Measurements from ENCODE around the gene CDK9. TPM values are rescaled to one million over a fixed set of nuclear protein-coding genes. Genes with fewer than 3 reads are reported as not detected.
"Not testable (repeated sequence)": the region's sequence is repeated elsewhere in the genome, so short reads cannot be mapped to it uniquely, and the experiment has no call there.

The CDK9 gene
- total RNA-seq, 2 experiments from 2014 or later: 112 to 115 TPM

DNA sequence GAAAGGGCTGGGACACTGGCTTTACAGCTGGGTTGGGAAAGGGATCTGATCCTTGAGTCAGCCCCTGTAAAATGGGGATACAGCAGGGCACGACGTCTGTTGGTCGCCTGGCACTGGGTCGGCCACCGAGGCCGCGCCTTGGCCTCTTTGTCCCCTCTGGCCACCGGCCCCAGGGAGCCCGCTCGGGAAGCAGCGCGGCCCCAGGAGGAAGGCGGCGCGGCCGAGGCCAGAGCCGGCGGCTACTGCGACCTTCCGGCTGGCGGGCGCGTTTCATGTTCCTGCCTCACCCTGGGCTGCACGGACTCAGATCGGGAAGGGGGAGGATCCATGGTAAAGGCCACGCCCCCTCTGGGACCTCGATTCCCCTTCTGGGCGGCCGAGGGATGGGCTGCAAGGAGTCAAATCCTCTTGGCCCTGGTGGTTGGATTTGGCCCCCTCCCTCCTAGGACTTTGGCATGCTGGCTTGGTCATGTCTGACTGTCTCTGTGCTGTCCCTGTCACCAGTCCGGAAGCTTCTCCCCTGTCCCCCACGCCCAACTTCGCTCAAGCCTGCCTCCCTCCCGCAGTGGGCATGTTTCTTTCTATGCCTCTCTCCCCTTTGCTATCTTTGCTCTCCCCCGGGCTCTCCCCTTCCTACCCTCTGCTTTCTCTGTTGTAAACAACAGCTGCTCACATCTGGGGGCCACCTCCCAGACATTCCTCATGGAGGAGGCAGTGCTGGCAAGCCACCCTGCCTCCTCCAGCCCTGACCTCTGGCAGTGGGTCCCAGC, 42.6 kb downstream of the CDK9 start:
- CTCF ChIA-PET: no interaction called here

DNA sequence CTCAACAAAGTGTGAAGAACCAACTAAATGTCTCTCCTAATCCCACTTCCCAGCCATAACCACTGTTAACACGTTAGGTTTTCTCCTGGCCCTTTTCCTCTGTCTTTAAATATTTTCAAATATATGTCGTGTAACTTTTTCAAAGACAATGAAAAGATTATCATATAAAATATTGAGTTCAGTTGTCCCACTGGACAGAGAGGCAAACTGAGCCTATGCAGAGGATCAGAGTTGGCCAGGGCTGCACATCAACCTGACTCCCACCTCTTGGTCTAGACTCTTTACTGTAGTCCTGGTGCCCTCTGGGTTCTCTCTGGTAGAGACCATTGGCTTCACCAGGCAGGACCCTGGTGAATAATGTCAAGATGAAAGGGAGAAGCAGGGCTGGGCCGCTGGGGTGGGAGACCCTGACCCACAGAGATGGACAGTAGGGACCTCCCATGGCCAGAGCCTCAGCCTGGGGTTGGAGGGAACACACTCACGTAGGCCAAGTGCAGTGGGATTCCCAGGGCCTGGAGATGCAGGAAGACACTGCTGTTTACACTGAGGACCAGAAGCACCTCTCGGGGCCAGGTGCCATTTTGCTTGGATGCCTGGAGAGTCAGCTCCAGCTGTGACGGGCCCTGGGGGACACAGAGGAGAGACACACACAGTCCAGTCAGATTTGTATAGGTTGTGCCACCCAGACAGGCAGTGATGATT, 43.5 kb downstream of the CDK9 start:
- Mint-ChIP-seq H3K4me1 (peaks cover 4% of the 10 kb centered on the region), H3K27ac (no peak overlapping the region), H3K36me3 (ENCODE audit: low read depth) (no peaks in the 10 kb centered on the region), H3K9me3 (no peaks in the 10 kb centered on the region), H3K4me3 (no peak overlapping the region), H3K27me3 (no peaks in the 10 kb centered on the region)
- ChIA-PET CTCF (no interaction called here), POLR2A (no interaction called here)
- no peak for DNase-seq

More for the DNA sequence above, 42.6 kb downstream of the CDK9 start:
- DNase-seq: no peak
- POLR2A ChIA-PET: no interaction called here
- Mint-ChIP-seq H3K4me1 (peaks cover 4% of the 10 kb centered on the region), H3K4me3 (no peak overlapping the region), H3K9me3 (no peaks in the 10 kb centered on the region), H3K27ac (no peak overlapping the region), H3K36me3 (ENCODE audit: low read depth) (no peaks in the 10 kb centered on the region), H3K27me3 (no peaks in the 10 kb centered on the region)

DNA sequence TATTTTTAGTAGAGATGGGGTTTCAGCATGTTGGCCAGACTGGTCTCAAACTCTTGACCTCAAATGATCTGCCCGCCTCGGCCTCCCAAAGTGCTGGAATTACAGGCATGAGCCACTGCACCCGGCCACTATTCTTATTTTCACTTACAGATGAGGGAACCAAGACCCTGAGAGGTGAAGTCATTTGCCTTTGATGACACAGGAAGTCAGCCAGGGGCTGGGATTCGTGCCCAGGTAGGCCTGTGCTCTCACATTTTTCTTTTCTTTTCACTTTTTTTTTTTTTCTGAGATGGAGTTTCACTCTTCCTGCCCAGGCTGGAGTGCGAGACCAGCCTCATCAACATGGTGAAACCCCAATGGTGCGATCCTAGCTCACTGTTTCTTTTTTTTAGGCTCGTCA, 46.4 kb downstream of the CDK9 start:
- H3K4me3 Mint-ChIP-seq: no peak overlapping the region
- H3K9me3 Mint-ChIP-seq: no peaks in the 10 kb centered on the region
- ChIA-PET POLR2A (no interaction called here), CTCF (interaction anchor here (1.0 to 1.3 kb wide), 2 partner anchors 48 to 89 kb away, joined by 5 to 6 read pairs; no protein-coding TSS in a partner anchor)
- peaks cover 4% of the 10 kb centered on the region for H3K4me1 Mint-ChIP-seq
- no peak for DNase-seq
- no peak overlapping the region for H3K27ac Mint-ChIP-seq
- H3K27me3 Mint-ChIP-seq: no peaks in the 10 kb centered on the region
- no peaks in the 10 kb centered on the region for H3K36me3 Mint-ChIP-seq (ENCODE audit: low read depth)

DNA sequence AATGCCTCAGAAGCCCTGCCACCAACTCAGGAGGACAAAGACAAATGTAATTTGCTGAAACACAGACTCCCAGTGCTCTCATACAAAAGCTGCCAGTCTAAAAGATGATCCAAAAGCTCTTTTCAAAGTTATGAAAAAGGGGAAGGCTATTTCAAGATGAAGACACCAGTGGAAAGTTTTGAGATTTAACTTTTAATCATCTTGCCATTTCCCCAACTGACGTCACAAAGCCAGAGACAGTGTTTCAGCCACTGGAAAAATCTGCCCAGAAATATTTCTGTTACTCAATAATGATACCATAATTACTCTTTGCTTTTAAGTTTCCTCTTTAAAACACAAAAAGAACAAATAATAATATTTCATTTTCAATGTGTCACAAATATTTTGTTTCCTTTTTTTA, 47.7 kb downstream of the CDK9 start:
- no peaks in the 10 kb centered on the region for H3K36me3 Mint-ChIP-seq (ENCODE audit: low read depth)
- H3K9me3 Mint-ChIP-seq: no peaks in the 10 kb centered on the region
- H3K4me1 Mint-ChIP-seq: peaks cover 4% of the 10 kb centered on the region
- no peak overlapping the region for H3K27ac Mint-ChIP-seq
- H3K27me3 Mint-ChIP-seq: no peaks in the 10 kb centered on the region
- POLR2A ChIA-PET: no interaction called here
- CTCF ChIA-PET: no interaction called here
- no peak overlapping the region for H3K4me3 Mint-ChIP-seq
- DNase-seq: no peak

DNA sequence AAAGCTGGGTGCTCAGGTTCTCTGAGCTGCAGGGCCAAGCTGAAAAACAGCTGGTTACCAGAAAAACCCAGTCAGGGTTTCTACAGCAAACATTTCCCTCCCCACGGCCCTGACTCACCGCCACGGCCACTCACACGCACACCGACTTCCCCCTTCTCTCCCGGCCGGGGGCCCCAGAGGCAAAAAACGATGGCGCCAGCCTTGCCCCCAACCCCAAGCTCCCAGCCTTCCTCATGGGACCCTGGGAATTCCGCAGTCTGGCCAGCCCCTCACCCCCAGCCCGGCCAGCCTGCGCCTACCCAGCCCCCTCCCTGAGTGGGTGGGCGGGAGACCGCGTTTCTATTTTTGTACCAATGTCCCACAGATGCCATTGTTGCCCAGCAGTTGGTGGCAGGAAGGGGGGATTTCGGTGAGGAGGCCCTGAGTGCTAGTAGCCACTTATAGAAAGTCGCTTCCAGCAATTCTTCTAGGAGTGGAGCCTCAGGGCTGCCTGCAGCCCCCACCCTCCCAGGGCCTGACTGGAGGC, 50.2 kb downstream of the CDK9 start:
- Mint-ChIP-seq H3K27me3 (no peaks in the 10 kb centered on the region), H3K4me3 (no peak overlapping the region), H3K36me3 (ENCODE audit: low read depth) (no peaks in the 10 kb centered on the region), H3K9me3 (no peaks in the 10 kb centered on the region), H3K4me1 (peaks cover 4% of the 10 kb centered on the region), H3K27ac (no peak overlapping the region)
- DNase-seq: no peak
- ChIA-PET POLR2A (no interaction called here), CTCF (interaction anchor here (2.0 kb wide), 1 partner anchor 34 kb away, joined by 10 read pairs; no protein-coding TSS in a partner anchor)

DNA sequence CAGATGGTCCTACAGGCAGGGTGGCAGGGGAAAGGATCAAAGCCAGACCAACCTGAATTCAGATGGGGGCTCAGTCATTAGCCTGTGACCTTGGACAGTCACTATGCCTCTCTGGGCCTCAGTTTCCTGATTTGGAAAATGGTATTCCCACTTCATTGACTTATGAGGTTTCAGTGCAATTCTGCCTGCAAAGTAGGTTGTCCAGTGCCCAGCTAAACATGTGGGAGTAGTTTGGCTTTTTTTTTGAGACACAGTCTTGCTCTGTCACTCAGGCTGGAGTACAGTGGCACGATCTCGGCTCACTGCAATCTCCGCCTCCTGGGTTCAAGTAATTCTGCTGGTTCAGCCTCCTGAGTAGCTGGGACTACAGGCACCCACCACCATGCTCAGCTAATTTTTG, 50.7 kb downstream of the CDK9 start:
- H3K9me3 Mint-ChIP-seq; H3K27me3 Mint-ChIP-seq; H3K36me3 Mint-ChIP-seq (ENCODE audit: low read depth); DNase-seq; H3K4me3 Mint-ChIP-seq; H3K4me1 Mint-ChIP-seq; H3K27ac Mint-ChIP-seq; POLR2A ChIA-PET: not testable (repeated sequence)
- CTCF ChIA-PET: interaction anchor here (2.0 kb wide), 1 partner anchor 33 kb away, joined by 10 read pairs; no protein-coding TSS in a partner anchor

DNA sequence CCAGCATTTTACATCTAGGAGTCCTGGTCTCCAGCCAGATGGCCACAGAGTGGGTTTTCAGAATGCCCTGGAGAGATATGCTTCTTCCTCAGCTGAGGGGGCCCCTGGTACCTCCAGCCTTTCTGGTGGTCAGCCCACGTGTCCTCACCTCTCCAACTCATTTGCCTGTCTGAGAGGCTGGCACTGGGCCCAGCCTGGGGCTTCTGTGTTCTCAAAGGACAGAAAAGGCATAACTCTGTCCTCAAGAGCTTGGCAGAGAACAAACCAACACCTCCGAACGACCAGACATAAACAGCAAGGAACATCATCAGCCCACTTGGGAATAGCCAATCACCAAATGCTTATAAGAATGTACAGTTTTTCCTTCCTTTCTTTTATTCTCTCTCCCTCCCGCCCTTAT, 51.5 kb downstream of the CDK9 start:
- H3K9me3 Mint-ChIP-seq: no peaks in the 10 kb centered on the region
- DNase-seq: no peak
- H3K4me1 Mint-ChIP-seq: peaks cover 1% of the 10 kb centered on the region
- H3K36me3 Mint-ChIP-seq (ENCODE audit: low read depth): no peaks in the 10 kb centered on the region
- POLR2A ChIA-PET: no interaction called here
- no peak overlapping the region for H3K4me3 Mint-ChIP-seq
- no peaks in the 10 kb centered on the region for H3K27me3 Mint-ChIP-seq
- H3K27ac Mint-ChIP-seq: no peak overlapping the region
- CTCF ChIA-PET: interaction anchor here (2.0 kb wide), 1 partner anchor 33 kb away, joined by 10 read pairs; no protein-coding TSS in a partner anchor

DNA sequence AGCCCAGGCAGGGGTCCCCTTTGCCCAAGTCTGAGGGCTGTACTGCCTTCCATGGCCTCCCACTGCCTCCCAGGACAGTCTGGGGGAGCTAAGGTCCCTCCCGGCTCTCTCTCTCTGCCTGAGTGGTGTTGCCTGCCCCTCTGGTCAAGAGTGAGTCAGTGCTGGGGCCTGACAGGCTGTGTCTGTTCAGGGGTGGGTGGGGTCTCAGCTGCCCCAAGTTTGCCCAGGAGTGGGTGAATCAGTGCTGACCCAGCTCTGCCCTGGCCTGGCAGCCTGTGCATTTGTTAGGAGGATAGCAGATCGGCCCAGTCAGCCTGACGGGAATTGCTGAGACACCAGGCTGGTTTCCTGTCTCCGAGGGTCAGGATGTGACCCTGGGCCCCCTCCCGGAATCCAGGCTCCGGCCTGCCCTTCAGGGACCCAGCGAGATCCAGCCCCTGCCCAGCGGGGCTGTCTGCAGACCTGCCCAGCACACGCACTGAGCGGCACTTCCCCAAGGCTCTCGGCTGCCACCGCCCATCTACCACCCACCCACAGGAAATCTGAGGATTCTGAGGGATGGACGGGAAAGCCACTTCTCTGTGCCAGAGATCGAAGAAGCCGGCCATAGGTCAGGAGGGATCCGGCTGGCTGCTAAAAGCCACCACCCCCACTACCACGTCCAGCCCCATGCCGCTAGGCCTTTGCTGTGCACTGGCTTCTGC, 52.7 kb downstream of the CDK9 start:
- Mint-ChIP-seq H3K27me3 (no peaks in the 10 kb centered on the region), H3K4me3 (no peak overlapping the region), H3K27ac (no peak overlapping the region), H3K9me3 (no peaks in the 10 kb centered on the region), H3K36me3 (ENCODE audit: low read depth) (no peaks in the 10 kb centered on the region), H3K4me1 (no peaks in the 10 kb centered on the region)
- no peak for DNase-seq
- POLR2A ChIA-PET: no interaction called here
- CTCF ChIA-PET: interaction anchor here (1.0 kb wide), 1 partner anchor 104 kb away, joined by 3 read pairs; the partner anchor contains the start of gene TOR2A

Other genes with a start within 250 kb of the CDK9 start
- 10 to 100 TPM; 23.2 to 23.4 TPM for gene STXBP1, start 173.8 kb upstream of the CDK9 start, total RNA-seq
- gene CFAP157, start 79.0 kb upstream of the CDK9 start, total RNA-seq: not detected
- 10 to 100 TPM; 10.5 to 12.0 TPM for gene PTRH1, start 70.4 kb upstream of the CDK9 start, total RNA-seq
- 1 to 10 TPM; 5.0 to 5.2 TPM for gene TTC16, start 70.0 kb upstream of the CDK9 start, total RNA-seq
- 10 to 100 TPM; 20.6 to 23.3 TPM for gene TOR2A, start 50.7 kb upstream of the CDK9 start, total RNA-seq
- gene SH2D3C, start 7.4 kb upstream of the CDK9 start, total RNA-seq: 10 to 100 TPM; 80.8 to 81.9 TPM
- gene FPGS, start 16.8 kb downstream of the CDK9 start, total RNA-seq: 10 to 100 TPM; 65.6 to 65.8 TPM
- 10 to 100 TPM; 13.1 to 14.1 TPM for gene ENG, start 68.6 kb downstream of the CDK9 start, total RNA-seq
- 10 to 100 TPM; 80.9 to 81.9 TPM for gene AK1, start 91.6 kb downstream of the CDK9 start, total RNA-seq
- 100 to 1,000 TPM; 141 to 146 TPM for gene ST6GALNAC6, start 113.6 kb downstream of the CDK9 start, total RNA-seq
- gene ST6GALNAC4, start 131.0 kb downstream of the CDK9 start, total RNA-seq: 10 to 100 TPM; 19.4 to 21.5 TPM
- gene PIP5KL1, start 144.7 kb downstream of the CDK9 start, total RNA-seq: 1 to 10 TPM; 1.5 to 1.9 TPM
- gene DPM2, start 151.8 kb downstream of the CDK9 start, total RNA-seq: 10 to 100 TPM; 48.2 TPM
- 100 to 1,000 TPM; 212 to 218 TPM for gene EEIG1, start 195.0 kb downstream of the CDK9 start, total RNA-seq

Data from activated CD4-positive, alpha-beta memory T cell treated with anti-CD3 and anti-CD28 coated beads, Interleukin-2, amount 10 ng/mL, durations not matched to agents 7 days and 5 days (primary cell).